Measurements from ENCODE around the gene GRXCR2.
"Not testable (repeated sequence)": the region's sequence is repeated elsewhere in the genome, so short reads cannot be mapped to it uniquely, and the experiment has no call there.

GRXCR2 gene

DNA sequence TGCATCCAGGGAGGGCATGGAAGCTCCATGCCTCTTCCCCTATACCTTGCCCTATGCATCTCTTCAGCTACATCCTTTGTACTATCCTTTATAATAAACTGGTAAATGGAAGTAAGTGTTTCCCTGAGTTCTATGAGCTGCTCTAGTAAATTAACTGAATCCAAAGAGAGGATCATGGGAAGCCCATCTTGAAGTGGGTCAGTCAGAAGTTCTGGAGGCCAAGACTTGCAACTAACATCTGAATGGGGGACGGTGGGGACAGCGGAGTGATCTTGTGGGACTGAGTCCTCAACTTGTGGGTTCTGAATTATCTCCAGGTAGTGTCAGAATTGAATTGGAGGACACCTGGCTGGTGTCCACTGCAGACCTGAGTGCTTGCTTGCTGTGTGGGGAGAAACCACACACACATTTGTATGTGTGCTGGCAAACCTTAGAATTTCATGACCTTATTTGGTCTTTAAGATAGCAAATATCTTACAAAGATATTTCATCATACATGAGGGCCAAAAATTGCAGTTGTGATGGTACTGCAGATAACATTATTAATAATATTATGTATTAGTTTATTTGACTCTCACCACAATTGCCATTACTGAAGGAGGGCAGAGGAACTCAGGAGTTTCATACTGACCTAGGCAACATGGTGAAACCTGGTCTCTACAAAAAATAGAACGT is 32.2 kb downstream of the GRXCR2 start:
- in situ Hi-C loops (cut with MboI; ENCODE audit: low sequenced_read_pairs) = no loop called here

DNA sequence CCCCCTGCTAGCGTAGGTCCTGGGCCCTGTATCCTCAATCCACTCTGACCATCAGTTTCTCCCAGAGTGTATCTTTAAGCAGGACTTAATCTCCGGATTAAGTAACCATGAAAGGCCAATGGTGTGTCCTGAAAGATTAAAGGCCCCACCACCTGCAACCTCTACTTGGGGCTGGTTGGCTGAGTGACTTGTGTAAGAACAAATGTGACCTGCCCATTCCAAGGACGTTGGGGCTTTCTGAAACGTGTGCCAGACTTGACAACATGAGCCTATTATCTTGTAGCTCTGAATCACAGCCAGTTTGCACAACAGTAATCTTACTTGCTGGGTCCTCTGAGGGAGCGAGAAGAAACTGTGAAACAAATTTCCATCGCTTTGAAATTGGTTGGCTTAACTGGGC is 34.5 kb downstream of the GRXCR2 start:
- in situ Hi-C loops (cut with MboI; ENCODE audit: low sequenced_read_pairs) = no loop called here

- in situ Hi-C loops (cut with MboI; ENCODE audit: low sequenced_read_pairs) = not testable (repeated sequence)
Observed at GRCh38 chr5:145836241-145836640, 36.6 kb downstream of the GRXCR2 start.

DNA sequence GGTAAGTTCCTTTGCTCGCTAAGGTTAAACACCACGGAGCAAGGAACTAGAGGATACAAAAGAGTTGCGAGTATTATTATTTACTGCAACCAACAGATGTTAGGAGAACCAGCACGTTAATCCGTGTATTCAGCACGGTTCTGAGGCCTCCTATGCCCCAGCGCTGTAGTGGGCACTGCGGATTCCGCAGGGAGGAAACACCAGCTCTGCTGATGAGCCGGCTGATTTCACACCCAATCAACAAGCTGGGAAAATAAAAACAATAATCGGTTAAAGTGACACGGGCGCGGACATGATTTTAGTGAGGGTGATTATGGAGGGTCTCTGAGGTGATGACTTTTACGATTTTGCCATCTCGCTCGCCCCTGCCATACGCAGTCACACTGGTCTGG is 37.0 kb downstream of the GRXCR2 start:
- in situ Hi-C loops (cut with MboI; ENCODE audit: low sequenced_read_pairs) = no loop called here

DNA sequence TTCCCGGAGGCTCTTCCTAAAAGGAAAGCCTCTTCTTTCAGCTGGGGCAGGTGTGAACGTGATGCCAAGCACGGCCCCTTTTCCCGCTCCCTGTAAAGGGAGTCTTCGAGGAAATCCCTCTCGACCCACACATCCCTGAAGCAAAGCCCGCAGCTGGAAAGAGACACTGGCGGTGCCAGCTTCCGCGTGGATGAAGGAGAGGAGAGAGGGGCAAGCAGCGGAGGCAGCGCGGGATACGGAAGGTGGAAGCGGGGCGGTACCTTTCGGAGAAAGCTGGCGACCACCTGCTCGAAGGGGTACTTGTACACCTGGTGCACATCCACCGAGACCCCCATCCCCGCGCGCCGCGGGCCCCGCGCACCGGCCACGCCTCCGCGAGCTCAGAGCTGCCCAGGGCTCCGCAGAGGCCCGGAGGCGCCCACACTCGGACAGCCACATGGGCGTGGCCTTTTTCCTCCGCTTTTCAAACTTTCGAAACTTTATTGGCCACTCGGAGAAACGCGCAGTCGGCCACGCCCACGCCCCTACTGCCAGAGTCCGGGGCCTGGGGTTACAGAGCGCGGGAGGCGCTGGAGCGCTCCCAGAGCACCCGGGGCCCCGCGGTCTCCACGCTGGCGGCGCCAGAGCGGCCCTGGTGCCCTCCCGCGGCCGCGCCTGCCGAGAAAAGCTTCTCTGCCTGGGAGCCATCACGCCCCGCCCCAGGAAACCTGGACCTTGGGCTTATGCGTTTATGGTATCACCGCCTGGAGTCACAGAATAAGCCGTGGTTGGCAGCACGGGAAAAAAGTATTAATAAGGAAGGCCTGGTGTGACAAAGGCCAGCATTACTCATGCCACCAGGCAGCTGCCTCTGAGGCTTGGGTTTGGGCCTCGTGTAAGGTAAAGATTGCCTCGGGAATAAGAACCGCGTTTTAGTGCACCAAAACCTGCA is 37.6 kb downstream of the GRXCR2 start, which contains the start of gene PRELID2:
Gene PRELID2, minus strand, starts transcription at position 426 of the 931 bp plus-strand sequence. Its CDS starts 91 bp downstream, at position 335.
- in situ Hi-C loops (cut with MboI; ENCODE audit: low sequenced_read_pairs) = no loop called here

GRCh38 chr5:145834554-145834916 is 38.3 kb downstream of the GRXCR2 start:
- in situ Hi-C loops (cut with MboI; ENCODE audit: low sequenced_read_pairs) = no loop called here

DNA sequence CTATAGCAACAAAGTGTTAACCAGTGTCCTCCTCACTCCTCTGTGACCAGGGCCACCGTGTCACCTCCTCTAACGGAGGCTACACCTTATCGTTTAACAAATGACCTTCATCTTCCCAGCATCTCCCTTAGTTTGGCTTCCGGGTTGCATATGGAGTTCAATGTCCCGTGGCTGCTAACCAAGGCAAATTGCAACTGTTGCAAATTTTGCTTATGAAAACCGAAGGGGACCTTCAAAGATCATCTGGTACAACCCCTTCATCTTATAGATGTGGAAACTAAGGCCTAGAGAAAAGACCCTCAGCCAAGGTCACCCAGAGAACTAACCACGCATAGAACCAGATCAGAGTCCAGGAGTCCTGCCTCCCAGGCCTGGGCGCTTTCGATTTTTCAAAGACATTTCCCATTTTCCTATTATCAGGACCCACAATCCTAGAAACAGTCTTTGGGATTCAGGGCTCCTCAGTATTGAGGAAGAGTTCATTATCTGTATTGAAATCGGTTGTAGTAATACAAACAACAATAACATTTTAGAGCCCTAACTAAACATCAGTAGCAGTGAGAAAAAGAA is 39.1 kb downstream of the GRXCR2 start:
- in situ Hi-C loops (cut with MboI; ENCODE audit: low sequenced_read_pairs) = no loop called here

GRCh38 chr5:145830594-145830993 is 42.2 kb downstream of the GRXCR2 start:
- in situ Hi-C loops (cut with MboI; ENCODE audit: low sequenced_read_pairs) = no loop called here

- in situ Hi-C loops (cut with MboI; ENCODE audit: low sequenced_read_pairs) = no loop called here
Observed at GRCh38 chr5:145829708-145830361, 43.0 kb downstream of the GRXCR2 start.

DNA sequence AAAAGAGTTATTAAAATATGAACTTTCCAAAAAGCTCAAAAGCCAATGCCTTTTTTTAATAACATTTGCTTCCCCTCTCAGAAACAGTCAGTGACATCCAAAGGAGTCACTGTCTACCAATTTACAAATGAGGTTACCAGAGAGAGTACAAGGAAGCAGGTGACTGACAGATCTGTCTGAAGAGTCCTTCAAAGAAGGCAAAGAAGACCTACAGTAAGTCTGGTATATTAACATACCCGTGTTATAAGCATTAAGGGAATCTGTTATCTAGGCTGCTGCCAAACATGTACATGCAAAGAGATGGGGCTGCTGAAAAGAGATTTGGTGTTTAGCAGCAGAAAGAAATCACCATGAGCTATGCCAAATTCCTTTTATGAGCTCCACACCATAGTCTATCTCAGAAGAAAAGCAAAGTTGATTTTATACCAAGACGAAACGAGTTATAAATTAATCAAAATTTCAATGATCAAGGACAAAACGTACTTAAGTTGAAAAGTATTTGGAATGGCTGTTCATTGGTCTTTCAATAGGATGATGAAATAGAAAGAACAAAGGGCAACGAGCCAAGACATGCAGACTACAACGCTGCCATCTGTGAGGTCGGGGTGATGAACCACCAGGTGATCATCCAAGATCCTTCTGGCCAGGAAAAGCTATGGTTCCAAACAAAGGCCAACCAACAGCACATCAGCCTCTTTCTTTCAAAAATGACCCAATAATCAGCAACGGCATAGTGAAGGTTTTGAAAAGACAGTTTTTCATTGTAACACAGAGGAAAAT is 45.7 kb downstream of the GRXCR2 start:
- in situ Hi-C loops (cut with MboI; ENCODE audit: low sequenced_read_pairs) = no loop called here

- in situ Hi-C loops (cut with MboI; ENCODE audit: low sequenced_read_pairs) = no loop called here
Observed at GRCh38 chr5:145825751-145826180, 47.0 kb downstream of the GRXCR2 start.

DNA sequence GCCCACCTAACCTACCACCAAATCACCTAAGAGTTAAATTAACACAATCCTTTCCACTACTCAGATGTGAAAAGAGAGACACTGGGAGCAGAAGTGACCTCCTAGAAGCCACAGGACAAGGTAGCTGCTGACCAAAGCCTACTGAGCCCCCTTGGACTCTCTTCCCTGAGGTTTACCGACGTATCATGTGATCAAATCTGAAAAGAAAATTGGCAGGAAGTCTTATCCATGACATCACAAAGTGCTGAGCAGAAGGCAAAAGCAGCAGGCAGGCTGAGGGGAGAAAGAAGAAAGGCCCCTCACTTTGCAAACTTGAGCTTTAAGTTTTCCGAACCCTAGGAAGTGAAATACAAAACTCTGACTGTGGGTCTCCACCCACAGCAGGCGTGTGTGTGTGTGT is 48.8 kb downstream of the GRXCR2 start:
- in situ Hi-C loops (cut with MboI; ENCODE audit: low sequenced_read_pairs) = no loop called here

GRCh38 chr5:145818604-145819003 is 54.2 kb downstream of the GRXCR2 start:
- in situ Hi-C loops (cut with MboI; ENCODE audit: low sequenced_read_pairs) = no loop called here

DNA sequence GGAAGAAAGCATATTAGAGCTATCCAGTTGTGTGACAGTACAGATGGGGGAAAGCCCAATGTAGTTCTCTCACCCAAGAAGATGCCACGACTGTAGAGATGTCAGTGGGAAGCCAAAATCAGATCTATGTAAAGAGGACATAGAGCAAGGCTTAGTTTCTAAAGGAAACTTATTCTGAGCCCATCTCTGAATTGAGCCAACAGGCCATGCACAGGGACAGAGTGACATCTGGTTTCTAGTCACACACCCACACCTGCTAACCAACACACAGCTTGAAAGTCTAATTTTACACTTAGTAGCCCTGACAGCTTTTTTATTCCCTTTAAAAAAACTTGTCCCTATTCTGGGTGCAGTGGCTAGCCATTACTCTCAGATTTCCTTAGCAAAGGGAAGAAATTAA is 59.9 kb downstream of the GRXCR2 start:
- in situ Hi-C loops (cut with MboI; ENCODE audit: low sequenced_read_pairs) = no loop called here

DNA sequence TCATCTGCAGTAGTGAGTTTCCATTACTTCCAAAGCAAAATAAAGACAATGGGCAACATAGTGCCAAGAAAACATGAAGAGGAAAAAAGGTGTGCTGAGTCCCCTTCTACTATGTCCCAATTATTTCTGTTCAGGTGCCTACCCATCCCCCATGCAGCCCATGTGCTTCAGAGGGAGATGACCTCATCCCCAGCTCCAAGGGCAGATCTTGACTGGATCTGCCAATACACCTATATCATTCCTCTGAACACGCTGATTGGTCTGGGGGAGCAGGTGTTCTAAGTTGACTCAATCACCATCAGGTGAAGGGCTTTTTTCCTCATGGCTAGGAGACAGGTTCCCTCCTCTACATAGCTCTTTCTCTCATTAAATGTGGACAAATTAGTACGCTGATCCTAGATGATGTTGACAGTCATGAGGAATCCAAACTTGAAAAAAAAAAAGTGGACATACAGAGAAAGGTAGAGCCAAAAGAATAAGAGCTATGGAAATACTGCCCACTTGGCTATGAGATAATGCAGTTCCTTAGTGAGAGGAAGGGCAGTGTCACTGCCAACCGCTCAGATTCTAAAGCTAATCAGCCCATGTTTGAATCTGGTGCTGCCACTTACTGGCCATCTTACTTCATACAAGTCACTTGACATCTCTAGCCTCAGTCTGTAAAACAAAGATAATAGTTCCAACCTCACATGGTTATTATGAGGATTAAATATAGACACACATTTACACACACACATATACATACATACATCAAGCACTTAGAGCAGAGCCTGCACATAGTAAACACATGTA is 60.8 kb downstream of the GRXCR2 start:
- in situ Hi-C loops (cut with MboI; ENCODE audit: low sequenced_read_pairs) = no loop called here
